Ureter (tissue), 1 donor: ENCODE data around the gene LIPK. TPM values are rescaled to one million over a fixed set of nuclear protein-coding genes. Genes with fewer than 3 reads are reported as not detected.
"Not testable (repeated sequence)": the region's sequence is repeated elsewhere in the genome, so short reads cannot be mapped to it uniquely, and the experiment has no call there.

Source experiments
- DNase-seq: peaks from one replicate; pipeline ENCODE4 v3.0.0-alpha.2; 2020; ENCODE audit warnings: low spot score
- total RNA-seq: library from RNA; stranded (reverse); gene quantifications from one replicate; pipeline ENCODE4 v1.2.4, GENCODE V29; 2023
- donor health status: DM: yes; HTN: yes; CAD: no.

The LIPK gene
- total RNA-seq, 1 donor from 2014 or later, result not detected

- no peak for DNase-seq
These were observed 9.5 kb downstream of the LIPK start for GRCh38 chr10:88715517-88715916.

GRCh38 chr10:88721392-88721791 lies 15.3 kb downstream of the LIPK start:
- DNase-seq, result no peak

- DNase-seq, result no peak
These were observed 19.7 kb downstream of the LIPK start for GRCh38 chr10:88725798-88726197.

GRCh38 chr10:88728107-88728763 lies 22.2 kb downstream of the LIPK start:
- DNase-seq, result no peak

- no peak for DNase-seq
These were observed 24.8 kb downstream of the LIPK start for GRCh38 chr10:88730864-88731263.

- no peak for DNase-seq
These were observed 25.2 kb downstream of the LIPK start for GRCh38 chr10:88731296-88731695.

GRCh38 chr10:88733215-88733614 lies 27.2 kb downstream of the LIPK start:
- DNase-seq, result no peak

GRCh38 chr10:88735661-88736060 lies 29.6 kb downstream of the LIPK start:
- DNase-seq, result no peak

GRCh38 chr10:88741921-88742320 lies 35.9 kb downstream of the LIPK start:
- not testable (repeated sequence) for DNase-seq

- no peak for DNase-seq
These were observed 36.4 kb downstream of the LIPK start for GRCh38 chr10:88742448-88742847.

GRCh38 chr10:88744002-88744401 lies 38.0 kb downstream of the LIPK start:
- DNase-seq, result no peak

GRCh38 chr10:88745633-88746032 lies 39.6 kb downstream of the LIPK start:
- DNase-seq, result no peak

GRCh38 chr10:88754287-88754686 lies 48.2 kb downstream of the LIPK start:
- DNase-seq, result no peak

GRCh38 chr10:88755753-88756152 lies 49.7 kb downstream of the LIPK start:
- no peak for DNase-seq

GRCh38 chr10:88756660-88757059 lies 50.6 kb downstream of the LIPK start:
- DNase-seq, result no peak

- DNase-seq, result no peak
These were observed 53.5 kb downstream of the LIPK start, which contains the start of gene LIPN for GRCh38 chr10:88759366-88760101. Gene LIPN (plus strand): TSS chr10:88760020. CDS start chr10:88761406, 1,386 bp downstream.

- no peak for DNase-seq
These were observed 56.9 kb downstream of the LIPK start for GRCh38 chr10:88762906-88763305.

GRCh38 chr10:88763441-88763840 lies 57.4 kb downstream of the LIPK start:
- DNase-seq, result no peak

GRCh38 chr10:88764110-88764509 lies 58.1 kb downstream of the LIPK start:
- DNase-seq, result no peak

- DNase-seq, result no peak
These were observed 59.8 kb downstream of the LIPK start for GRCh38 chr10:88765816-88766215.

GRCh38 chr10:88769384-88769783 lies 63.3 kb downstream of the LIPK start:
- no peak for DNase-seq

- no peak for DNase-seq
These were observed 75.2 kb downstream of the LIPK start for GRCh38 chr10:88781206-88781605.

- DNase-seq, result no peak
These were observed 76.2 kb downstream of the LIPK start for GRCh38 chr10:88782222-88782621.
